A375 (cell line): ENCODE measurements around the gene PRAMEF11. TPM values are rescaled to one million over a fixed set of nuclear protein-coding genes. Genes with fewer than 3 reads are reported as not detected.

Experiments used
- total RNA-seq: library from RNA; depleted of rRNA; stranded (reverse); fragments of >200 nt; shearing (Covaris generic); gene quantifications from 2 replicates; pipeline ENCODE4 v1.2.3, GENCODE V29; 2014; rRNA removed

PRAMEF11 gene
- not detected in 2 replicates for total RNA-seq

DNA sequence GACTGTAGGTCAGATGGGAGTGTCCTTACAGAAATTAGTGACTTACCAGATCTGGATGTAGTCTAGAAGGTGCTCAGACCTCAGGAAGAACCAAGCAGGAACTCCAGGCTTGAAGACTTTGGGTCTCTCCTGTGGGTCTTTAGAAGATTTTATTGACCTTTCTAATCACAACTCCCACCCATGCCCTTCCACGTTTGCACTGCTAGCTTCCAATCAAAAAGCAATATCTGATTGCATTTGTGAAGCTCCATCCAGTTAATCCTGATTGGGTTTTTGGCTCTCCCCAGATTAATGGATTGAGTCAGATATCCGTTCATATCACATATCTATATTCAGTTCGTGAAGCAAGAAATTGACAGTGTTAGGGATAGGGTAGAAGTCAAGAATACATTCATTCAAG lies at the start of gene PRAMEF11:
PRAMEF11 (minus strand) TSS at position 101 of the 400 bp plus-strand sequence. CDS start 2,621 bp downstream, outside the sequence.

DNA sequence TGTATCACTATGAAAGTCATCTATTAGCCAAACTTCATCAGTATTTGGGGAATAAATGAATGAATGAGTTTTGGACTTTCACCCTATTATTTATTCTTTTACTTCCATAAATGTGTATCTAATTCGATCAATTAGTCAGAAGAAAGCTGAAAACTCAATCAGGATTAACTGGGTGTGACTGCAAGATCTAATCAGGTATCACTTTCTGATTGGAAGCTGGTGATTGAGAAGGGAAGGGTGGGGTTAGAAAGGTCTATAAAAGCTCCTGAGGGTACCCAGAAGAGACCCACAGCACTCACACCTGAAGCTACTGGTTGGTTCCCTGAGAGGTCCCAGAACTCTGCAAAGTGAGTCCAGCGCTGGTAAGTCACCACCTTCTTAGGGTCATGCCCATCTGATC lies 25.6 kb upstream of the PRAMEF11 start, which contains the start of gene PRAMEF2:
PRAMEF2 (plus strand) TSS at position 301 of the 400 bp plus-strand sequence. CDS start 1,924 bp downstream, outside the sequence.

DNA sequence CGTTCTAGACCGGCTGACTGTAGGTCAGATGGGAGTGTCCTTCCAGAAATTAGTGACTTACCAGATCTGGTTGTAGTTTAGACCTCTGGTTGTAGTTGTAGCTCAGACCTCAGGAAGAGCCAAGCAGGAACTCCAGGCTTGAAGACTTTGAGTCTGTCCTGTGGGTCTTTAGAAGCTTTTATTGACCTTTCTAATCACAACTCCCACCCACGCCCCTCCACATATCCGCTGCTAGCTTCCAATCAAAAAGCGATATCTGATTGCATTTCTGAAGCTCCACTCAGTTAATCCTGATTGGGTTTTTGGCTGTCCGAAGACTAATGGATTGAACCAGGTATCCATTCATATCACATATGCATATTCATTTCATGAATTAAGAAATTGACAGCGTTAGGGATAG lies 17.4 kb upstream of the PRAMEF11 start, which contains the start of gene HNRNPCL1:
HNRNPCL1 (minus strand) TSS at position 101 of the 400 bp plus-strand sequence. CDS start 431 bp downstream, outside the sequence.

DNA sequence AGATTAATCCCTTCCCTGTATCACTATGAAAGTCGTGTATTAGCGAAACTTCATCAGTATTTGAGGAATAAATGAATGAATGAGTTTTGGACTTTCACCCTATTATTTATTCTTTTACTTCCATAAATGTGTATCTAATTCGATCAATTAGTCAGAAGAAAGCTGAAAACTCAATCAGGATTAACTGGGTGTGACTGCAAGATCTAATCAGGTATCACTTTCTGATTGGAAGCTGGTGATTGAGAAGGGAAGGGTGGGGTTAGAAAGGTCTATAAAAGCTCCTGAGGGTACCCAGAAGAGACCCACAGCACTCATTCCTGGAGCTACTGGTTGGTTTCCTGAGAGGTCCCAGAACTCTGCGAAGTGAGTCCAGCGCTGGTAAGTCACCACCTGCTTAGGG lies 40.1 kb downstream of the PRAMEF11 start, which contains the start of gene PRAMEF1:
PRAMEF1 (plus strand) TSS at position 301 of the 400 bp plus-strand sequence. CDS start 1,831 bp downstream, outside the sequence.

Other genes with a start within 250 kb of the PRAMEF11 start
- gene DHRS3, start 213.2 kb downstream of the PRAMEF11 start, total RNA-seq: 143 TPM in 2 replicates
- gene AADACL4, start 187.3 kb downstream of the PRAMEF11 start, total RNA-seq: not detected in 2 replicates
- gene AADACL3, start 115.3 kb downstream of the PRAMEF11 start, total RNA-seq: not detected in 2 replicates
- not detected in 2 replicates for gene CFAP107, start 85.2 kb downstream of the PRAMEF11 start, total RNA-seq
- gene PRAMEF12, start 57.7 kb downstream of the PRAMEF11 start, total RNA-seq: not detected in 2 replicates
- gene PRAMEF1, start 40.0 kb downstream of the PRAMEF11 start, total RNA-seq: not detected in 2 replicates
- not detected in 2 replicates for gene HNRNPCL1, start 17.3 kb upstream of the PRAMEF11 start, total RNA-seq
- gene PRAMEF2, start 25.7 kb upstream of the PRAMEF11 start, total RNA-seq: not detected in 2 replicates
- 0.11 TPM in 1 of 2 replicates, not detected in the other for gene PRAMEF4, start 54.8 kb upstream of the PRAMEF11 start, total RNA-seq
- not detected in 2 replicates for gene PRAMEF10, start 66.9 kb upstream of the PRAMEF11 start, total RNA-seq
- not detected in 2 replicates for gene PRAMEF7, start 85.2 kb upstream of the PRAMEF11 start, total RNA-seq
- gene PRAMEF6, start 116.2 kb upstream of the PRAMEF11 start, total RNA-seq: not detected in 2 replicates
- gene PRAMEF27, start 225.2 kb upstream of the PRAMEF11 start, total RNA-seq: not detected in 2 replicates
- not detected in 2 replicates for gene HNRNPCL3, start 229.4 kb upstream of the PRAMEF11 start, total RNA-seq
- not detected in 2 replicates for gene PRAMEF25, start 239.4 kb upstream of the PRAMEF11 start, total RNA-seq